ENCODE measurements around the gene PHLPP1. TPM values are rescaled to one million over a fixed set of nuclear protein-coding genes. Genes with fewer than 3 reads are reported as not detected.

The PHLPP1 gene
- total RNA-seq, 6 donors from 2014 or later = 8.2 to 15.5 (median 13.2) TPM

GRCh38 chr18:62778976-62779869 is 63.9 kb downstream of the PHLPP1 start:
- Histone ChIP-seq H3K4me3 (no peak overlapping the region), H3K27ac (no peak overlapping the region), H3K9me3 (no peaks in the 10 kb centered on the region), H3K36me3 (no peaks in the 10 kb centered on the region), H3K27me3 (no peaks in the 10 kb centered on the region), H3K4me1 (peaks cover 0 to 6% (median 5%) of the 10 kb centered on the region in 4 donors)
- no peak for DNase-seq
- TF ChIP-seq EP300 (IDR thresholded peaks at IDR 0.05) = no peak
- TF ChIP-seq POLR2AphosphoS5 (IDR thresholded peaks at IDR 0.05) = no peak
- TF ChIP-seq POLR2A (IDR thresholded peaks at IDR 0.05) = no peak
- TF ChIP-seq CTCF (IDR thresholded peaks at IDR 0.05) = no peak
- WGBS, 2 donors = 93 to 96% methylated on average over 6 of the region's 6 CpGs
- no peak for ATAC-seq (ENCODE audit: low FRiP score in 2 of 2)

GRCh38 chr18:62781262-62781661 is 65.9 kb downstream of the PHLPP1 start:
- H3K27ac ChIP-seq = no peak overlapping the region
- DNase-seq (no peak), ATAC-seq (ENCODE audit: low FRiP score in 2 of 2) (no peak)
- H3K9me3 ChIP-seq = no peaks in the 10 kb centered on the region
- H3K27me3 ChIP-seq = no peaks in the 10 kb centered on the region
- 92 to 100% methylated on average over 3 of the region's 3 CpGs for WGBS, 2 donors
- no peak overlapping the region for H3K4me3 ChIP-seq
- H3K4me1 ChIP-seq = peaks cover 0 to 15% (median 9%) of the 10 kb centered on the region in 4 donors
- H3K36me3 ChIP-seq = no peaks in the 10 kb centered on the region
- TF ChIP-seq POLR2AphosphoS5 (IDR thresholded peaks at IDR 0.05) (no peak), EP300 (IDR thresholded peaks at IDR 0.05) (no peak), CTCF (IDR thresholded peaks at IDR 0.05) (no peak), POLR2A (IDR thresholded peaks at IDR 0.05) (no peak)

- DNase-seq (no peak), ATAC-seq (ENCODE audit: low FRiP score in 2 of 2) (peak in 1 of 2 donors; percentile 75)
- Histone ChIP-seq H3K27me3 (no peaks in the 10 kb centered on the region), H3K9me3 (no peaks in the 10 kb centered on the region), H3K4me1 (peaks cover 0 to 15% (median 9%) of the 10 kb centered on the region in 4 donors), H3K4me3 (no peak overlapping the region), H3K36me3 (no peaks in the 10 kb centered on the region), H3K27ac (no peak overlapping the region)
- TF ChIP-seq CTCF (IDR thresholded peaks at IDR 0.05) (no peak), POLR2AphosphoS5 (IDR thresholded peaks at IDR 0.05) (no peak), POLR2A (IDR thresholded peaks at IDR 0.05) (no peak), EP300 (IDR thresholded peaks at IDR 0.05) (no peak)
- 37 to 46% methylated on average over 2 of the region's 2 CpGs for WGBS, 2 donors
These were observed 66.6 kb downstream of the PHLPP1 start for GRCh38 chr18:62781893-62782292.

GRCh38 chr18:62784338-62784965 is 69.1 kb downstream of the PHLPP1 start:
- DNase-seq = no peak
- H3K9me3 ChIP-seq = no peaks in the 10 kb centered on the region
- no peaks in the 10 kb centered on the region for H3K27me3 ChIP-seq
- no peaks in the 10 kb centered on the region for H3K36me3 ChIP-seq
- no peak overlapping the region for H3K4me3 ChIP-seq
- 64 to 65% methylated on average over 4 of the region's 4 CpGs for WGBS, 2 donors
- H3K27ac ChIP-seq = no peak overlapping the region
- ATAC-seq (ENCODE audit: low FRiP score in 2 of 2) = peak in 1 of 2 donors; percentile 42
- H3K4me1 ChIP-seq = peaks cover 0 to 15% (median 9%) of the 10 kb centered on the region in 4 donors
- TF ChIP-seq EP300 (IDR thresholded peaks at IDR 0.05) = no peak
- TF ChIP-seq POLR2AphosphoS5 (IDR thresholded peaks at IDR 0.05) = no peak
- TF ChIP-seq CTCF (IDR thresholded peaks at IDR 0.05) = no peak
- TF ChIP-seq POLR2A (IDR thresholded peaks at IDR 0.05) = no peak

All from upper lobe of left lung (tissue), 6 donors.